GM20000 (cell line): ENCODE data around the gene KLRC3.
"Not testable (repeated sequence)": the region's sequence is repeated elsewhere in the genome, so short reads cannot be mapped to it uniquely, and the experiment has no call there.

ENCODE experiments used
- DNase-seq: peaks from one replicate; pipeline ENCODE4 v3.0.0; 2012; ENCODE audit warnings: low spot score
- CTCF ChIP-seq: IDR thresholded peaks from 2 replicates; pipeline ENCODE4 v1.5.1; 2012; ENCODE audit warnings: mild to moderate bottlenecking, control low read depth; ENCODE audit errors: extremely low read depth, missing control alignments

Gene KLRC3

GRCh38 chr12:10420334-10420733 lies at the start of gene KLRC3:
Gene KLRC3, minus strand, starts transcription at chr12:10420595. Its CDS starts 45 bp downstream, at chr12:10420550.
- DNase-seq, result not testable (repeated sequence)

- no peak for DNase-seq
- TF ChIP-seq CTCF, result no peak
Observed at GRCh38 chr12:10469701-10470100, 49.3 kb upstream of the KLRC3 start.

GRCh38 chr12:10466311-10466710 lies 45.9 kb upstream of the KLRC3 start:
- TF ChIP-seq CTCF, result no peak
- DNase-seq, result no peak

- no peak for DNase-seq
Observed at GRCh38 chr12:10457760-10458159, 37.4 kb upstream of the KLRC3 start.

GRCh38 chr12:10456856-10457255 lies 36.5 kb upstream of the KLRC3 start:
- DNase-seq, result no peak
- TF ChIP-seq CTCF, result no peak

More at GRCh38 chr12:10457760-10458159, 37.4 kb upstream of the KLRC3 start:
- no peak for TF ChIP-seq CTCF

GRCh38 chr12:10455766-10456165 lies 35.4 kb upstream of the KLRC3 start:
- DNase-seq, result no peak
- TF ChIP-seq CTCF, result no peak

- no peak for DNase-seq
- no peak for TF ChIP-seq CTCF
Observed at GRCh38 chr12:10454531-10454930, 34.1 kb upstream of the KLRC3 start.

GRCh38 chr12:10453156-10453555 lies 32.8 kb upstream of the KLRC3 start, which contains the start of gene KLRC1:
Gene KLRC1, minus strand, starts transcription at chr12:10453377. Its CDS starts 2,221 bp downstream, at chr12:10451156.
- no peak for DNase-seq
- TF ChIP-seq CTCF, result no peak
